GM21528 (cell line): ENCODE measurements around the gene ABCC1.
"Not testable (repeated sequence)": the region's sequence is repeated elsewhere in the genome, so short reads cannot be mapped to it uniquely, and the experiment has no call there.

Experiments
- ATAC-seq: cut with Tn5 transposase; IDR thresholded peaks from one replicate; pipeline ENCODE4 v1.9.1; 2021; ENCODE audit warnings: mild to moderate bottlenecking, moderate library complexity; ENCODE audit not compliant: unreplicated experiment, low FRiP score

The ABCC1 gene

GRCh38 chr16:15966420-15966819, 17.0 kb downstream of the ABCC1 start:
- ATAC-seq = no peak

GRCh38 chr16:15966836-15967546, 17.6 kb downstream of the ABCC1 start:
- ATAC-seq = no peak

- no peak for ATAC-seq
These were observed 18.4 kb downstream of the ABCC1 start for GRCh38 chr16:15967655-15968315.

- ATAC-seq = no peak
These were observed 20.8 kb downstream of the ABCC1 start for GRCh38 chr16:15970202-15970601.

- no peak for ATAC-seq
These were observed 21.5 kb downstream of the ABCC1 start for GRCh38 chr16:15970743-15971439.

- no peak for ATAC-seq
These were observed 22.0 kb downstream of the ABCC1 start for GRCh38 chr16:15971440-15971815.

- ATAC-seq = no peak
These were observed 22.8 kb downstream of the ABCC1 start for GRCh38 chr16:15972046-15972868.

- no peak for ATAC-seq
These were observed 24.0 kb downstream of the ABCC1 start for GRCh38 chr16:15973421-15973820.

- ATAC-seq = no peak
These were observed 24.6 kb downstream of the ABCC1 start for GRCh38 chr16:15974057-15974456.

GRCh38 chr16:15975172-15975571, 25.8 kb downstream of the ABCC1 start:
- no peak for ATAC-seq

GRCh38 chr16:15976225-15976812, 26.9 kb downstream of the ABCC1 start:
- no peak for ATAC-seq

- ATAC-seq = no peak
These were observed 27.7 kb downstream of the ABCC1 start for GRCh38 chr16:15976929-15977637.

GRCh38 chr16:15979801-15980200, 30.4 kb downstream of the ABCC1 start:
- no peak for ATAC-seq

- ATAC-seq = no peak
These were observed 30.9 kb downstream of the ABCC1 start for GRCh38 chr16:15980329-15980728.

GRCh38 chr16:15981382-15981781, 32.0 kb downstream of the ABCC1 start:
- ATAC-seq = no peak

- not testable (repeated sequence) for ATAC-seq
These were observed 32.9 kb downstream of the ABCC1 start for GRCh38 chr16:15982194-15982915.

GRCh38 chr16:15983898-15984297, 34.5 kb downstream of the ABCC1 start:
- ATAC-seq = no peak

GRCh38 chr16:15985144-15985543, 35.7 kb downstream of the ABCC1 start:
- ATAC-seq = no peak

GRCh38 chr16:15986261-15986660, 36.8 kb downstream of the ABCC1 start:
- no peak for ATAC-seq
